IMR-90 (cell line): ENCODE results near the gene APLN. TPM values are rescaled to one million over a fixed set of nuclear protein-coding genes. Genes with fewer than 3 reads are reported as not detected.
A peak's percentile ranks its signal among the peaks of the same experiment; 100 is the strongest.

Source experiments
- ATAC-seq: fragments of 200-7000 bp; cut with Tn5 transposase; 2 replicates; pipeline ENCODE4 v1.9.1; 2020; ENCODE audit warnings: low read depth, mild to moderate bottlenecking, moderate library complexity
- BruUV-seq: library from RNA; stranded (reverse); fragments of 400-500 nt; replicated peaks from 2 replicates; lab custom pipeline; 2021; lab: Mats Ljungman, UMichigan
- CTCF ChIA-PET: fragments of 300-600 bp; formaldehyde crosslinking; extraction: SDS; loops from one replicate; lab custom pipeline; 2021; ENCODE audit warnings: antibody characterized with exemption; lab: Yijun Ruan, JAX
- POLR2A ChIA-PET: fragments of 300-600 bp; sonication (Branson Sonifier 250); formaldehyde crosslinking; loops from one replicate; lab custom pipeline; 2022; ENCODE audit warnings: antibody characterized with exemption; ENCODE audit not compliant: unreplicated experiment; lab: Charles Lee
- DNase-seq: peaks from one replicate; pipeline ENCODE4 v3.0.0; 2013
- H2AFZ ChIP-seq: replicated peaks from 2 replicates; pipeline ENCODE3; 2013; ENCODE audit warnings: low read length, mild to moderate bottlenecking; ENCODE audit not compliant: poor library complexity
- H2AK5ac ChIP-seq: 2 replicates; pipeline ENCODE4 v1.6.1; 2013; ENCODE audit warnings: low read depth, low read length, inconsistent platforms
- H2AK9ac ChIP-seq: replicated peaks from 2 replicates; pipeline ENCODE3; 2013; ENCODE audit warnings: mild to moderate bottlenecking, low read depth, low read length, moderate library complexity; ENCODE audit not compliant: poor library complexity
- H2BK120ac ChIP-seq: 2 replicates; pipeline ENCODE4 v1.6.1; 2013; ENCODE audit warnings: low read depth, low read length, inconsistent platforms
- H2BK15ac ChIP-seq: 3 replicates; pipeline ENCODE4 v1.6.1; 2013; ENCODE audit warnings: low read depth, low read length, inconsistent platforms
- H2BK20ac ChIP-seq: 2 replicates; pipeline ENCODE4 v1.6.1; 2013; ENCODE audit warnings: low read depth, mild to moderate bottlenecking, inconsistent platforms, low read length, moderate library complexity
- H2BK5ac ChIP-seq: 2 replicates; pipeline ENCODE4 v1.6.1; 2013; ENCODE audit warnings: mild to moderate bottlenecking, low read depth, low read length, inconsistent platforms; ENCODE audit not compliant: poor library complexity, severe bottlenecking
- H3K14ac ChIP-seq: replicated peaks from 2 replicates; pipeline ENCODE4 v1.6.1; 2013; ENCODE audit warnings: low read depth, low read length, inconsistent platforms
- H3K18ac ChIP-seq: 2 replicates; pipeline ENCODE4 v1.6.1; 2013; ENCODE audit warnings: low read depth, low read length, control low read depth
- H3K23ac ChIP-seq: 2 replicates; pipeline ENCODE4 v1.6.1; 2013; ENCODE audit warnings: low read depth, low read length, inconsistent platforms
- H3K27ac ChIP-seq: 2 replicates; pipeline ENCODE4 v1.5.1; 2013; ENCODE audit warnings: mild to moderate bottlenecking, control low read depth, low read length; ENCODE audit not compliant: insufficient read depth
- H3K27me3 ChIP-seq: 2 replicates; pipeline ENCODE4 v1.6.1; 2013; ENCODE audit warnings: low read length; ENCODE audit not compliant: control insufficient read depth, insufficient read depth
- H3K36me3 ChIP-seq: 2 replicates; pipeline ENCODE4 v1.6.1; 2013; ENCODE audit warnings: low read length, mixed read lengths; ENCODE audit not compliant: control insufficient read depth, insufficient read depth
- H3K4ac ChIP-seq: 2 replicates; pipeline ENCODE4 v1.6.1; 2013; ENCODE audit warnings: low read depth, low read length, inconsistent platforms
- H3K4me1 ChIP-seq: 2 replicates; pipeline ENCODE4 v1.6.1; 2013; ENCODE audit warnings: low read length, mixed read lengths; ENCODE audit not compliant: control insufficient read depth, insufficient read depth
- H3K4me2 ChIP-seq: 2 replicates; pipeline ENCODE4 v1.6.1; 2013; ENCODE audit warnings: low read depth, mild to moderate bottlenecking, control low read depth, low read length, moderate library complexity
- H3K4me3 ChIP-seq: 2 replicates; pipeline ENCODE4 v1.5.1; 2013; ENCODE audit warnings: low read depth, mild to moderate bottlenecking, control low read depth, low read length, moderate library complexity; ENCODE audit not compliant: insufficient read depth
- H3K56ac ChIP-seq: 2 replicates; pipeline ENCODE4 v1.6.1; 2013; ENCODE audit warnings: low read length, inconsistent platforms; ENCODE audit not compliant: insufficient read depth; ENCODE audit errors: extremely low read depth
- H3K79me1 ChIP-seq, 2 experiments: 2 replicates each; pipeline ENCODE4 v1.6.1; 2013; ENCODE audit warnings: low read length in 2 of 2, inconsistent platforms in 1 of 2, low read depth in 1 of 2
- H3K9ac ChIP-seq: 2 replicates; pipeline ENCODE4 v1.6.1; 2013; ENCODE audit warnings: low read depth, low read length, control low read depth
- H3K9me1 ChIP-seq: 2 replicates; pipeline ENCODE4 v1.6.1; 2013; ENCODE audit warnings: low read length, inconsistent platforms; ENCODE audit not compliant: insufficient read depth
- H3K9me3 ChIP-seq: 2 replicates; pipeline ENCODE4 v1.6.1; 2013; ENCODE audit warnings: low read length; ENCODE audit not compliant: control insufficient read depth, insufficient read depth
- H4K20me1 ChIP-seq: 2 replicates; pipeline ENCODE4 v1.6.1; 2013; ENCODE audit warnings: low read length, inconsistent platforms; ENCODE audit not compliant: insufficient read depth
- H4K5ac ChIP-seq: 2 replicates; pipeline ENCODE4 v1.6.1; 2013; ENCODE audit warnings: mild to moderate bottlenecking, low read depth, low read length, control low read depth
- H4K8ac ChIP-seq, 2 experiments: 2 replicates each; pipeline ENCODE4 v1.6.1; 2013; ENCODE audit warnings: low read depth in 2 of 2, low read length in 2 of 2, control low read depth in 1 of 2, inconsistent platforms in 1 of 2
- H4K91ac ChIP-seq: 2 replicates; pipeline ENCODE4 v1.6.1; 2013; ENCODE audit warnings: low read depth, low read length, inconsistent platforms; ENCODE audit not compliant: insufficient read depth
- BHLHE40 ChIP-seq: fragments of 150-350 bp; IDR thresholded peaks from 2 replicates; pipeline ENCODE4 v1.6.1; 2016; ENCODE audit warnings: mild to moderate bottlenecking, low read depth, low read length
- CEBPB ChIP-seq: IDR thresholded peaks from 2 replicates; pipeline ENCODE4 v1.6.1; 2012; ENCODE audit warnings: low read depth, low read length, improper control_type of control experiment
- CHD1 ChIP-seq: IDR thresholded peaks from 2 replicates; pipeline ENCODE4 v1.6.1; 2012; ENCODE audit warnings: low read depth, low read length, improper control_type of control experiment
- FOS ChIP-seq: fragments of 150-350 bp; IDR thresholded peaks from 2 replicates; pipeline ENCODE4 v1.6.1; 2016; ENCODE audit warnings: low read depth, low read length
- MAFK ChIP-seq: IDR thresholded peaks from 2 replicates; pipeline ENCODE4 v1.6.1; 2012; ENCODE audit warnings: low read depth, low read length, improper control_type of control experiment
- MAZ ChIP-seq: IDR thresholded peaks from 2 replicates; pipeline ENCODE4 v1.6.1; 2012; ENCODE audit warnings: low read depth, mild to moderate bottlenecking, low read length, improper control_type of control experiment, moderate library complexity, borderline replicate concordance
- MXI1 ChIP-seq: IDR thresholded peaks from 2 replicates; pipeline ENCODE4 v1.6.1; 2012; ENCODE audit warnings: low read depth, mild to moderate bottlenecking, low read length, moderate library complexity, borderline replicate concordance
- NFE2L2 ChIP-seq: fragments of 150-350 bp; IDR thresholded peaks from 2 replicates; pipeline ENCODE4 v1.6.1; 2016; ENCODE audit warnings: low read depth, mild to moderate bottlenecking, low read length
- POLR2A ChIP-seq: IDR thresholded peaks from 2 replicates; pipeline ENCODE4 v1.6.1; 2012; ENCODE audit warnings: mild to moderate bottlenecking, low read depth, low read length
- RAD21 ChIP-seq: IDR thresholded peaks from 2 replicates; pipeline ENCODE4 v1.6.1; 2012; ENCODE audit warnings: low read length, improper control_type of control experiment
- RCOR1 ChIP-seq: IDR thresholded peaks from 2 replicates; pipeline ENCODE4 v1.6.1; 2012; ENCODE audit warnings: mild to moderate bottlenecking, low read length, improper control_type of control experiment; ENCODE audit not compliant: insufficient replicate concordance
- RFX5 ChIP-seq: IDR thresholded peaks from 2 replicates; pipeline ENCODE4 v1.8.0; 2012; ENCODE audit warnings: low read depth, mild to moderate bottlenecking, low read length, moderate library complexity
- SMC3 ChIP-seq: fragments of 150-350 bp; IDR thresholded peaks from 2 replicates; pipeline ENCODE4 v1.6.1; 2016; ENCODE audit warnings: low read depth, mild to moderate bottlenecking, antibody characterized with exemption, low read length, moderate library complexity
- WGBS, 2 experiments: methylation state at CpG; one replicate each; pipeline versions ENCODE4 v1.1.5 to v1.1.7; 2013; ENCODE audit warnings: missing lambda C conversion rate in 2 of 2; ENCODE audit not compliant: insufficient read length in 1 of 2; ENCODE audit errors: extremely low coverage in 2 of 2; 5-methylcytosine and 5-hydroxymethylcytosine counted together
- dilution Hi-C: fragments of 300-500 bp; cut with HindIII; formaldehyde crosslinking; loops from one replicate; pipeline ENCODE4 v1.14.3; 2018; ENCODE audit warnings: low sequenced_read_pairs; ENCODE audit not compliant: unreplicated experiment
- in situ Hi-C: fragments of 300-500 bp; cut with MboI; formaldehyde crosslinking; loops from 3 replicates; pipeline ENCODE4 v1.14.3; 2019; ENCODE audit warnings: low sequenced_read_pairs, inconsistent platforms, mixed read lengths
- intact Hi-C: fragments of 100-400 bp; cut with micrococcal nuclease; formaldehyde crosslinking; loops from 2 replicates; pipeline ENCODE4 v1.10.0; 2022
- polyA plus RNA-seq, 3 experiments: library from polyadenylated mRNA; depleted of rRNA; stranded (reverse); fragments of >200 nt; gene quantifications; 2 replicates each; pipeline ENCODE4 v1.2.3, GENCODE V29; 2012; ENCODE audit warnings: low replicate concordance in 1 of 3
- total RNA-seq: library from RNA; depleted of rRNA; stranded (reverse); fragments of >200 nt; gene quantifications from 2 replicates; pipeline ENCODE4 v1.2.3, GENCODE V29; 2012
- TF ChIP-seq, protein P1 (sequence below): fragments of 150-350 bp; IDR thresholded peaks from 2 replicates; pipeline ENCODE4 v1.6.1; 2016; ENCODE audit warnings: low read depth, mild to moderate bottlenecking, low read length, moderate library complexity, borderline replicate concordance
- TF ChIP-seq, protein P2 (sequence below): fragments of 150-350 bp; IDR thresholded peaks from 2 replicates; pipeline ENCODE4 v1.6.1; 2017; ENCODE audit warnings: mild to moderate bottlenecking, antibody characterized with exemption, low read length, low read depth
- TF ChIP-seq, protein P3 (sequence below): conservative IDR thresholded peaks from 2 replicates; pipeline ENCODE4 v1.5.1; 2012; ENCODE audit warnings: mild to moderate bottlenecking, low read depth, low read length, improper control_type of control experiment

APLN gene
- total and polyA plus RNA-seq, 2 of the 4 experiments (the other 2 are of a cell fraction): 0.18 to 0.72 TPM

- ChIA-PET POLR2A (no interaction called here), CTCF (interaction anchor here (1.4 kb wide), 1 partner anchor 72 kb away, joined by 4 read pairs; no protein-coding TSS in a partner anchor)
- H3K18ac ChIP-seq: no peak overlapping the region
- H3K4me3 ChIP-seq: peak overlapping the region; percentile 53
- peaks cover 25% of the 10 kb centered on the region for H3K27me3 ChIP-seq
- H2BK5ac ChIP-seq: no peak overlapping the region
- H4K8ac ChIP-seq: no peak overlapping the region
- H3K4me1 ChIP-seq: peaks cover 3% of the 10 kb centered on the region; the same call in 1 of the 2 replicates
- H4K20me1 ChIP-seq: no peaks in the 10 kb centered on the region
- H2BK120ac ChIP-seq: no peak overlapping the region
- in situ Hi-C loops: no loop called here
- ATAC-seq (peak; percentile 77), DNase-seq (no peak)
- H3K9me1 ChIP-seq: no peaks in the 10 kb centered on the region
- H2AK9ac ChIP-seq: peak overlapping the region; percentile 25
- peak overlapping the region; percentile 81 for H2AFZ ChIP-seq
- no peak overlapping the region for H3K56ac ChIP-seq
- H3K4me2 ChIP-seq: peak overlapping the region; percentile 86
- H3K36me3 ChIP-seq: no peaks in the 10 kb centered on the region
- H4K91ac ChIP-seq: no peak overlapping the region
- no peak overlapping the region for H2AK5ac ChIP-seq
- TF ChIP-seq MAZ: no peak
- TF ChIP-seq, protein P1, sequence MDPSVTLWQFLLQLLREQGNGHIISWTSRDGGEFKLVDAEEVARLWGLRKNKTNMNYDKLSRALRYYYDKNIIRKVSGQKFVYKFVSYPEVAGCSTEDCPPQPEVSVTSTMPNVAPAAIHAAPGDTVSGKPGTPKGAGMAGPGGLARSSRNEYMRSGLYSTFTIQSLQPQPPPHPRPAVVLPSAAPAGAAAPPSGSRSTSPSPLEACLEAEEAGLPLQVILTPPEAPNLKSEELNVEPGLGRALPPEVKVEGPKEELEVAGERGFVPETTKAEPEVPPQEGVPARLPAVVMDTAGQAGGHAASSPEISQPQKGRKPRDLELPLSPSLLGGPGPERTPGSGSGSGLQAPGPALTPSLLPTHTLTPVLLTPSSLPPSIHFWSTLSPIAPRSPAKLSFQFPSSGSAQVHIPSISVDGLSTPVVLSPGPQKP: no peak
- no peak for TF ChIP-seq RFX5
- no peak for TF ChIP-seq POLR2A
- no peak for TF ChIP-seq MAFK
- no peak for TF ChIP-seq MXI1
- TF ChIP-seq, protein P2, sequence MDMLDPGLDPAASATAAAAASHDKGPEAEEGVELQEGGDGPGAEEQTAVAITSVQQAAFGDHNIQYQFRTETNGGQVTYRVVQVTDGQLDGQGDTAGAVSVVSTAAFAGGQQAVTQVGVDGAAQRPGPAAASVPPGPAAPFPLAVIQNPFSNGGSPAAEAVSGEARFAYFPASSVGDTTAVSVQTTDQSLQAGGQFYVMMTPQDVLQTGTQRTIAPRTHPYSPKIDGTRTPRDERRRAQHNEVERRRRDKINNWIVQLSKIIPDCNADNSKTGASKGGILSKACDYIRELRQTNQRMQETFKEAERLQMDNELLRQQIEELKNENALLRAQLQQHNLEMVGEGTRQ: no peak
- TF ChIP-seq RAD21: no peak
- no peak for TF ChIP-seq NFE2L2
- TF ChIP-seq RCOR1: no peak
- TF ChIP-seq, protein P3, sequence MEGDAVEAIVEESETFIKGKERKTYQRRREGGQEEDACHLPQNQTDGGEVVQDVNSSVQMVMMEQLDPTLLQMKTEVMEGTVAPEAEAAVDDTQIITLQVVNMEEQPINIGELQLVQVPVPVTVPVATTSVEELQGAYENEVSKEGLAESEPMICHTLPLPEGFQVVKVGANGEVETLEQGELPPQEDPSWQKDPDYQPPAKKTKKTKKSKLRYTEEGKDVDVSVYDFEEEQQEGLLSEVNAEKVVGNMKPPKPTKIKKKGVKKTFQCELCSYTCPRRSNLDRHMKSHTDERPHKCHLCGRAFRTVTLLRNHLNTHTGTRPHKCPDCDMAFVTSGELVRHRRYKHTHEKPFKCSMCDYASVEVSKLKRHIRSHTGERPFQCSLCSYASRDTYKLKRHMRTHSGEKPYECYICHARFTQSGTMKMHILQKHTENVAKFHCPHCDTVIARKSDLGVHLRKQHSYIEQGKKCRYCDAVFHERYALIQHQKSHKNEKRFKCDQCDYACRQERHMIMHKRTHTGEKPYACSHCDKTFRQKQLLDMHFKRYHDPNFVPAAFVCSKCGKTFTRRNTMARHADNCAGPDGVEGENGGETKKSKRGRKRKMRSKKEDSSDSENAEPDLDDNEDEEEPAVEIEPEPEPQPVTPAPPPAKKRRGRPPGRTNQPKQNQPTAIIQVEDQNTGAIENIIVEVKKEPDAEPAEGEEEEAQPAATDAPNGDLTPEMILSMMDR: no peak
- no peak for TF ChIP-seq CEBPB
- TF ChIP-seq BHLHE40: no peak
- no peak for TF ChIP-seq FOS
- no peak for TF ChIP-seq CHD1
- no peak for TF ChIP-seq SMC3
- no peak overlapping the region for H4K5ac ChIP-seq
- no peak overlapping the region for H2BK15ac ChIP-seq
- H3K27ac ChIP-seq: no peak overlapping the region
- BruUV-seq: no TSS peak
- H3K23ac ChIP-seq: no peak overlapping the region
- intact Hi-C loops: no loop called here
- WGBS, 2 experiments: 44% methylated on average over 26 of the region's 57 CpGs; no CpG with 5 or more reads in 1 of the 2 experiments
- H2BK20ac ChIP-seq: no peak overlapping the region
- H3K4ac ChIP-seq: no peak overlapping the region
- H3K14ac ChIP-seq: no peak overlapping the region
- no peaks in the 10 kb centered on the region for H3K9me3 ChIP-seq
- H3K79me1 ChIP-seq: no peaks in the 10 kb centered on the region
- dilution Hi-C loops: no loop called here
- H3K9ac ChIP-seq: no peak overlapping the region; the same call in 1 of the 2 replicates
Measured at GRCh38 chrX:129653971-129654651, 645 bp downstream of the APLN start.
